Adrenal gland (tissue), 5 donors: Measurements from ENCODE around the gene SALL3.

Source experiments
- POLR2A ChIP-seq, 2 donors: fragments of 450-650 bp; IDR thresholded peaks; one replicate each; pipeline ENCODE4 v1.6.1; 2017; ENCODE audit warnings: antibody characterized with exemption in 2 of 2, mild to moderate bottlenecking in 2 of 2, moderate library complexity in 1 of 2
- TF ChIP-seq, protein P1 (sequence below), 6 experiments: fragments of 450-650 bp in 4 of 6; fragments of 200-600 bp in 2 of 6; sonication (generic) in 1 of 6; IDR thresholded peaks; 1 replicate in 5 of 6; 2 replicates in 1 of 6; pipeline versions ENCODE4 v1.5.1 to v1.8.0; 2016 to 2021; ENCODE audit warnings: antibody characterized with exemption in 6 of 6, mild to moderate bottlenecking in 2 of 6, moderate library complexity in 1 of 6
- donor health status: DM: no; HTN: no; CAD: no.

DNA sequence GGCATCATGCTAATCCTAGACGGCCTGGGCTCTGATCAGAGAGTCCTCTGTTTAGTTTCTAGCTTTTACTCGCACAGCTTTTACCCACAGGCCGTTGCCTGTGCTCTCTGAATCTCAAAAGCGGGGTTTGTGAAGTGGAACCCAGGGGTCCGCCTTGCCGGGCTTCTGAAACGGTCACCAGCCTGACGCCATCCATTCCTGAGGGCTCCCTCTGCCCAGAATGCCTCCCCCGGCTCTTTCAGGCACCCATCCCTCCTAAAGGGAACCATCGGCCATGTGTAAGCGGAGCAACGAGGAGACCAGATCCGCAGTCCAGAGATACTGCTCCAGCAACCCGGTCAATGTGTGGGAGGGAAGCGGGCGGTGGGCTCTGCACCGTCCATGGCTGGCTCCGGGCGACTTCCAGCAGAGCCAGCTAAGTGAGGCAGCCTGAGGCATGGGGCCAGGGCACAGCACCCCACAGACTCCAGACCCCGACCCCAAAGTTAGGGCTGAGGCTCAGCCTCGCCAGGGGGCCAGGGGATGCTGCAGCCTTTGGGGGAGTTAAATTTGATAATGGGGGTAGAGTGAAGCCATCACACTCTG, 28.8 kb downstream of the SALL3 start:
- TF ChIP-seq, protein P1, sequence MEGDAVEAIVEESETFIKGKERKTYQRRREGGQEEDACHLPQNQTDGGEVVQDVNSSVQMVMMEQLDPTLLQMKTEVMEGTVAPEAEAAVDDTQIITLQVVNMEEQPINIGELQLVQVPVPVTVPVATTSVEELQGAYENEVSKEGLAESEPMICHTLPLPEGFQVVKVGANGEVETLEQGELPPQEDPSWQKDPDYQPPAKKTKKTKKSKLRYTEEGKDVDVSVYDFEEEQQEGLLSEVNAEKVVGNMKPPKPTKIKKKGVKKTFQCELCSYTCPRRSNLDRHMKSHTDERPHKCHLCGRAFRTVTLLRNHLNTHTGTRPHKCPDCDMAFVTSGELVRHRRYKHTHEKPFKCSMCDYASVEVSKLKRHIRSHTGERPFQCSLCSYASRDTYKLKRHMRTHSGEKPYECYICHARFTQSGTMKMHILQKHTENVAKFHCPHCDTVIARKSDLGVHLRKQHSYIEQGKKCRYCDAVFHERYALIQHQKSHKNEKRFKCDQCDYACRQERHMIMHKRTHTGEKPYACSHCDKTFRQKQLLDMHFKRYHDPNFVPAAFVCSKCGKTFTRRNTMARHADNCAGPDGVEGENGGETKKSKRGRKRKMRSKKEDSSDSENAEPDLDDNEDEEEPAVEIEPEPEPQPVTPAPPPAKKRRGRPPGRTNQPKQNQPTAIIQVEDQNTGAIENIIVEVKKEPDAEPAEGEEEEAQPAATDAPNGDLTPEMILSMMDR (IDR thresholded peaks at IDR 0.05), result no peak
- no peak for TF ChIP-seq POLR2A (IDR thresholded peaks at IDR 0.05)
